ENCODE results near the gene WFDC2.

Gene WFDC2

GRCh38 chr20:45518282-45518681 is 48.7 kb downstream of the WFDC2 start:
- H3K4me3 ChIP-seq (ENCODE audit: low read depth, low read length) = no peak overlapping the region
- no peak for TF ChIP-seq CTCF (IDR thresholded peaks at IDR 0.05; ENCODE audit: low read depth, low read length, missing control alignments)
- no peak for DNase-seq (ENCODE audit: low read depth)

GRCh38 chr20:45523821-45524220 is 54.3 kb downstream of the WFDC2 start:
- no peak for DNase-seq (ENCODE audit: low read depth)
- H3K4me3 ChIP-seq (ENCODE audit: low read depth, low read length) = no peak overlapping the region
- TF ChIP-seq CTCF (IDR thresholded peaks at IDR 0.05; ENCODE audit: low read depth, low read length, missing control alignments) = no peak

- DNase-seq (ENCODE audit: low read depth) = no peak
- TF ChIP-seq CTCF (IDR thresholded peaks at IDR 0.05; ENCODE audit: low read depth, low read length, missing control alignments) = no peak
- no peak overlapping the region for H3K4me3 ChIP-seq (ENCODE audit: low read depth, low read length)
Observed at GRCh38 chr20:45527294-45527693, 57.7 kb downstream of the WFDC2 start.

Measured in GM12864 (cell line).